Embryonic facial prominence (tissue), 1 donor: Measurements from ENCODE around the gene STAT1.
A peak's percentile ranks its signal among the peaks of the same experiment; 100 is the strongest.
"Not testable (repeated sequence)": the region's sequence is repeated elsewhere in the genome, so short reads cannot be mapped to it uniquely, and the experiment has no call there.

Experiments
- DNase-seq: peaks from one replicate; pipeline ENCODE4 v3.0.0-alpha.2; 2016; ENCODE audit errors: extremely low spot score

The STAT1 gene

DNA sequence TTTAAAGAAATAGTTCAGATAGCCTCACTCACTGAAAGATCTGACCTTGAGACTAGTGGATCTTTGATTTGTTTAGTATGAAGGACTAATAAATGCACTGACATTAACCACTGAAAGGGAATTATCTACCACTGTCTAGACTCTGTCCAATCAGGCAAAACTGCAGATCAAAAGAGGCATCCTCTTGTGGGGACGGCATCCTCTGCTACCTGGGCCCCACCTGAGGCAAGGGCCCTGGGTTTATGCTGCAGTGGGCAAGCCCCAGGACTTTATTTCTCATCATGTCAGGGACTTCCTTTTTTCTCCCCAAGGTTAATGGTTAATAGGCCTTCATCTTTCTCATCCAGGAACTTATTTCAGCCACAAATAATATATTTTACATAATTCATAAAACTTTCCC is 32.2 kb downstream of the STAT1 start:
- no peak for DNase-seq

DNA sequence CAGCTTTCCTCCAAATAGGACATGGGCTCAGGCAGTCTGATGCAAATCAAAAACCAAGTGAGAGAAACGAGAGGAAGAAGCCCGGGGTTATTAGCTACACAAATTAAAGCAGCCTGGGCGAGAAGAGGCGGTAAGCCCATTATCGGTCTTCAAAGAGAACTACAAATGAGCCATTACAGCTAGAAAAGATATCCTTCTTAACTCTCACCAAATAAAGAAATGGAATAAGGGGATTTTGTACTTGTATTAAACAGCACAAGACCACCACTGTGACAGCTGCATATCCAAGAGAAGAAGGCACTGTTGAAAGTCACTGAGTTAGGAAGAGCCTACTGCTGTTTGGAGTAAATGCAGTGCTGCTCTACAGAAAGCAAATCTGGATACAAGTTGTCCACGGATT is 32.6 kb downstream of the STAT1 start:
- no peak for DNase-seq

DNA sequence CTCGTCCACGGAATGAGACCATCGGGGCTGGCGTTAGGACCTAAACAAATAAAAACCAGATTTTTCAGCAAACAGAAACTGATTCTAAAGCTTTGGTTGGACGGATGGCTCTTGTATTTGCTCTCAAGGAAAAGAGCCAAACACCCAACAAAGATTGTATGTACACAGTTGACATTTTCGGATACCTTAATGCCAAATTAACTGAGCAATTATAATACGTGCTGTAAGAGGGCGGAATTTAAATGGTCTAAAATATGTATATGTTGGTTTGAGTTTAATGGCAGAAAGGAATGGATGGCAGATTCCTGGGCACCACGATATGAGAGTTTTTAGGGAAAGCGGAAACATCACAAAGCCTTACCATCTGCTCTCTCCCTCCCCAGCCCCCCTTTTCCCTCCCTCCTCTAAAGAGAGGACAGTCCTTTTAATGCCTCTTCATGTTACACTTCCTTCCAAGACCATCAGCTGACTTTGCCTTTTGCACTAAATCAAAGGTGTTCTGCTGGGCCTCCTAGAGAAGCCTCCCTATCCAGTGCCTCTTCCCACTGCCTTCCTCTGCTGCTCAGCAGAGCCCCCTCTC is 33.3 kb downstream of the STAT1 start:
- DNase-seq: no peak

DNA sequence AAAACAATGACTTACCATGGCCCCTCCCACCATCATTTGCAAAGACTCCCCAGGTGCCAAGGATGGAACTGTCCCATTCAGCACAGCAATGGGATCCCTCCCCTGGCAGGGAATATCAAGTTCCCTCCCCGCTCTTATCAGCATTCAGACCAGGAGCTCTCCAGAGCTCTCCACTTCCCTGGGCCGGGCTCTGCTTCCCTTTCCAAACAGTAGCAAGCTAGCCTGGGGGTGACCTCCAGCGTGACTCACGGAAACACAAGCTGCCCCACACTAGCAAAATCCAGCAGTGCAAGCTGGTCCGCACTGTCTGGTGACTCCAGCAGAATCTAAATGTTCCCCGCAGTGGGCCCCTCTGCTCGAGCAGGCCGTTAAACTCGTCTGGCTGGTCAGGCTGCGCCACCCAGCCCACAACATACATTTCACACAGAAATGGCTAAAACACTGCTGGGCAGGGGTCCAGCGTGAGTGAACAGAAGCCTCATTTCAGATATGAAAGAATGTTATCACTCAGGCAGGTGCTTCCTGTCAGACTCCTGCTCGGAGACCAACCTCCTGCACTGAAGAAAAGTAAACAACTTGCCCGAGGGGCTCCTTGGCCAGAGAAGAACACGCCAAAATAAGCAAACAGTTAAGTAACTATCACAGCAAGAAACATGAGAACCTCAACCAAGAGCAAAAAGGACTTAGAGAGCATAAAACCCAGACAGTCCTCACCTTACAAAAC is 33.9 kb downstream of the STAT1 start:
- DNase-seq: peak; percentile 25

DNA sequence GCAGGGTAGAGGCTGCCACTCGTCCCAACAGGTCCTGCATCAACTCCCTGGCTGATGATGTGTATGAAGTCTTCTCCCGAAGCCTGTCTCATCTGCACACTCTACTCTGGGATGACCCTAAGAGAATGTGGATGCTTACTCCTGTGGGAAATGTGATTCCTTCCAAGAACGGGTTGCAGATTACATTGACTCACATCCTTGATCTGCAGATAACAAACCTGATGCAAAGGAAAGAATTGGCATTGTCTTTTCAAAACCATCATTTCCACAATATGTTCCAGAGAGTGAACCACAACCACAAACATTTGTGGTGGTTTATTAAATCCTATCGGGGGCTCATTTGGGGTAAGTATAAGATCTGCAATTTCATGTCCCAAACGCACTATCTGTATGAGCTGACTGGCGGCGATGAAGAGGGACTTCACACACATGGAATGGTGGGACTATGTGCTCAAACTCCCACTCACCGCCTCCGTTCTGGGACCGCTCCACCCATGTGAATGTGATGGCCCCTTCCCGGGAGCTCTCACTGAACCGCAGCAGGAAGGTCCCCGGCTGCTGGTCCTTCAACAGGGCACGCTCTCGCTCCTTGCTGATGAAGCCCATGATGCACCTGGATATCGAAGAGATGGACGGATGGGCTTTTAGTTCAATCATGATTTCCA is 35.5 kb downstream of the STAT1 start:
- no peak for DNase-seq

- DNase-seq: no peak
Observed at GRCh38 chr2:190977505-190977904, 36.5 kb downstream of the STAT1 start.

- DNase-seq: no peak
Observed at GRCh38 chr2:190976521-190976920, 37.5 kb downstream of the STAT1 start.

DNA sequence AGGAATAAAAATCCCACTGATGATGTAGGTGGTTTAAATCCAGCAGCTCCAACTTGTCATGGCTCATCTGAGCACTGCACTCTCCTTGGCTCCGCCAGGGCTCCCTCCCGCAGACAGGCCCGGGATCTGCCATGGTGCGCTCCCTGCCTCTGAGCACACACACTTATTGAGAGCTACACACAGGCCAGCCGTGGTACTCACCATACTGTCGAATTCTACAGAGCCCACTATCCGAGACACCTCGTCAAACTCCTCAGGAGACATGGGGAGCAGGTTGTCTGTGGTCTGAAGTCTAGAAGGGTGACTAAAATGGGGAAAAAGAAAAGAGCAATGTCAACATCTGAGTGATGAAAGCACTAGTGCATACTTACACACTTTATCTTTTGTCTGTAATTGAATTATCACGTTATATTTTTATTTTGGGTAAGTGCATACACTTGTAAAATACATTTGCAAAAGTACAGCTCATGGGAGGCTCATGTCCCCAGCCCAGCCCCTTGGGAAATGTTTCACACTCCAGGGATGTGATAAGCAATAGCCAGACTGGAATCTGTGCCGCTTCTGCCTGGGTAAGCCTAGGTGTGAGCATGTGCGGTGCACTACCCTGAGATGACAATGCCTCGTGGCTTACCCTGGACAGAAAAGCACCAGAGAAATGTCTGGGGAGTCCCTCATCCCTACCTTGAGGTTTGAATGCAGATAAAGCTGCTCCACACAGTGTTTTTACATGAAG is 39.2 kb downstream of the STAT1 start:
- DNase-seq: no peak

DNA sequence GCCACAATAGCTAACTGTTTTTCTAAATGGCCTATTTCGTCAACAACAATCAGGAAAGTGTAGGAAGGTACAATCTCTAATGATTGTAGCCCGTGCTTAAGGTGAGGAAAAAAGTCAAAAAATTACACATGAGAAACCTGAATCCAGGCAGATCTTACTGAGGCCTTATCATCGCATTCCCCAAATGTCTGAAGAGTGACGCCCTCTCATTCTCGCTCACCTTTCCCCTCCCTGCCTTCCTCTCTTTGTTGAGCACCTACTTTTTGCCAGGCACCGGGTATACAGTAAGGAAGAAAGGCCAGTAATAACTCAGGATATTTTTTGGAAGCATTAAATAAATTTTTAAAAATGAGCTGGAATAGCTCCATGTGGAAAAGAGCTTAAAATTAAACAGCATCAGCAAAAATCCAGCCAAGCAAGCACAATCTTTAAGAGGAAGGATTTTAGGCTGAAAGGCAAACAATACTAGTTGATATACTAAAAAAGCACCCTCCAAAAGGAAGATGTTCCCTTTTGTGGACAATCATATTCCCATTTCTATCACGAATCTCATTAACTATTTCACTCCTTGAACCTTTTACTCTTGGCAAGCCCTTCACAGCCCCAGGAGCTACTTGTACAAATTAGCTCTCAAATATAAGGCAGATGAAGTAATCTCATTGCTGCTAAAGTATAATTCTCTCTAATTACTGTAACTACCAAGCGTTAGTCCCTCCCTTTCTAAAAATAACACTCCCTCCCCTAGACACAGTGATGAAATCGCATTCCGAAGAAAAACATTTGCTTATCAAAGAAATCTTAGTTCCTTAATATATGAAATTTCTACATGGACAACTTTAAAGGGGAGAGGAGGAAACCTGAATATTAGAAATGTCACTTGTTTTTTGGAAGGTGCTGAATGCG is 40.0 kb downstream of the STAT1 start:
- no peak for DNase-seq

GRCh38 chr2:190973262-190973661 is 40.7 kb downstream of the STAT1 start:
- no peak for DNase-seq

DNA sequence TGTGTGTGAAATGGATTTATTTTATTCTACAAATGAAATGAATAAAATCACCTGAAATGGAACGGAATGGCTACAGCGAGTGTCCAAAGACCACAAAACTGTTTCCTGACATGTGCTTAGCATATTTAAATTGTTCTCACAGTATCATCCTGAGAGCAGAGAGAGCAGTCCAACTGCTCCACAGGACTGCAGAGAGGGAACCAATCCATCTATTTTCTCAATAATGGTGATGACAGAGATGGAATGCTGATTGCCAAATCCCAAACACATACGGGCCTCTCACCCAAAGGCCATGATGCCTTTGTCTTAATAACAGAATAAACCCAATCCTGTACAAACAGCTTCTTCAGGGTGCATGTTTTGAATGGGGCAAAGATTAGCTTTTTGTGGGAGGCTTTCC is 41.1 kb downstream of the STAT1 start:
- no peak for DNase-seq

- no peak for DNase-seq
Observed at GRCh38 chr2:190972213-190972612, 41.8 kb downstream of the STAT1 start.

- DNase-seq: no peak
Observed at GRCh38 chr2:190970873-190971506, 43.0 kb downstream of the STAT1 start.

- no peak for DNase-seq
Observed at GRCh38 chr2:190970160-190970559, 43.8 kb downstream of the STAT1 start.

DNA sequence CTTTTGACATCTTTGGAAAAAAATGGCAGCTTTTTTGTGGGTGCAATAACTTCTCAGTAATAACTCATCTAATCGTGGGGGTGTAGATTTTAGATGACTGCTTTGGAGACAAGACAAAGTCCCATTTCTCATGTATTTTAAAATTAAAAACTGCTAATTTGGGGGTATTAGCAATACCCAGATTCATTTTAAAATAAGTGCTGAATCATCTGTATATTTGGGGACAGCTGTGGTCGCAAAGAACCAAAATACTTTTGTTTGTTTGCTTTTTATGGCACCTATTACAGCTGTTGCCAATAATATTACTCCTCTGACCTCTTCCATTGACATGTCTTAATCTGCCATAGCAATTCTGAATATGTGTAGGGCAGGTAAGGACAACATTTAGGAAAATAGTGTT is 45.4 kb downstream of the STAT1 start:
- no peak for DNase-seq

- DNase-seq: no peak
Observed at GRCh38 chr2:190965580-190966222, 48.3 kb downstream of the STAT1 start.

GRCh38 chr2:190964170-190964795 is 49.7 kb downstream of the STAT1 start:
- no peak for DNase-seq

GRCh38 chr2:190963088-190963487 is 50.9 kb downstream of the STAT1 start:
- no peak for DNase-seq

GRCh38 chr2:190961918-190962487 is 52.0 kb downstream of the STAT1 start:
- DNase-seq: no peak

DNA sequence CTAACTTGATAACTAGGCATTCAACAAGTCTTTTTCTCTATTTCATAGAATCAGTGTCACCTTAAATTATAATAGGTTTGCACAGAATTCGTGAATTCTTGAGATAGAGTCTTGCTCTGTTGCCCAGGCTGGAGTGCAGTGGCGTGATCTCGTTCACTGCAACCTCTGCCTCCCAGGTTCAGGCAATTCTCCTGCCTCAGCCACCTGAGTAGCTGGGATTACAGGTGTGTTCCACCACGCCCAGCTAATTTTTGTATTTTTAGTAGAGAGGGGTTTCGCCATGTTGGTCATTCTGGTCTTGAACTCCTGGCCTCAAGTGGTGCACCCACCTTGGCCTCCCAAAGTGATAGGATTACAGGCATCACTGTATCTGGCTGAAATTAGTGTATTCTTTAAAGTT is 52.9 kb downstream of the STAT1 start:
- not testable (repeated sequence) for DNase-seq
